Measurements from ENCODE around the gene PTGER4. TPM values are rescaled to one million over a fixed set of nuclear protein-coding genes. Genes with fewer than 3 reads are reported as not detected.
"Not testable (repeated sequence)": the region's sequence is repeated elsewhere in the genome, so short reads cannot be mapped to it uniquely, and the experiment has no call there.

Gene PTGER4
- polyA plus RNA-seq, 3 donors: 10.1 to 10.8 (median 10.7) TPM

- no peak for DNase-seq (ENCODE audit: extremely low read depth in 1 of 11, low read depth in 9 of 11, low spot score in 4 of 11)
Measured at GRCh38 chr5:40682154-40683017, 2.7 kb downstream of the PTGER4 start.

DNA sequence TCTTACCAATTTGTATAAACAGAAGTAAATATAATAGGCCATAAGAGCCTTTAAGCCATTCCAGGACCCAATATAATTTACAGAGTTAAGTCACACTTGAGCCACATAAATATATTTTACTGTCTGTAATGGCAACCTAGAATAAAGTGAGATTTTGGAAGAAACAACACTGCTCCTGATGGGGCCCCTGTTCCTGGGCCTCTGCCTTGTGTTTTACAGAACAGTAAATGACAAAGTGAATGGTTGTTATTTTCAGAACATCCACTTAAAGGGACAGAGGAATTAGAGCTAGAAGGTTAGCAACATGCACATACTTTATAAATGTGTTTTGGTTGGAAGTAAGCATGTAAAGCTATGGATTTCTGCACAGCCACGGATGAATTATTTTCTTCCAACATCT is 3.6 kb downstream of the PTGER4 start:
- no peak for DNase-seq (ENCODE audit: extremely low read depth in 1 of 11, low read depth in 9 of 11, low spot score in 4 of 11)

DNA sequence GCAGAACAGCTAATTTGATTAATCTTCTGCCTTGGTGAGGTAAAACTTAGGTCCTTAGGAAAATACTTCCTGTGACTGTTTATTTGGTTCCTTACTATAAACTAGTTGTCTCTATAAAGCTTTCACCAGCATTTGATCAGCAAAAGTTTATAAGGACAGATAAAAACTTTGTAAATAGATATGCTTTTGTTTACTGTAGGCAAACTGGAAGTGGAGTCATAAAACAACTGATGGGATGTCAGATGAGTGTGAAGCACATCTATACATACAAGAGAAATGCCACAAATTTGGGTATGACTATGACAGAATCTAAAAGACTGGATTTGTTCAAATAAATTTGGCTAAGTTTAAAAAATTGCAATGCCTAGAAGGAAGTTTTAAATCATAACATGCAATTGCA is 5.5 kb downstream of the PTGER4 start:
- no peak for DNase-seq (ENCODE audit: extremely low read depth in 1 of 11, low read depth in 9 of 11, low spot score in 4 of 11)

DNA sequence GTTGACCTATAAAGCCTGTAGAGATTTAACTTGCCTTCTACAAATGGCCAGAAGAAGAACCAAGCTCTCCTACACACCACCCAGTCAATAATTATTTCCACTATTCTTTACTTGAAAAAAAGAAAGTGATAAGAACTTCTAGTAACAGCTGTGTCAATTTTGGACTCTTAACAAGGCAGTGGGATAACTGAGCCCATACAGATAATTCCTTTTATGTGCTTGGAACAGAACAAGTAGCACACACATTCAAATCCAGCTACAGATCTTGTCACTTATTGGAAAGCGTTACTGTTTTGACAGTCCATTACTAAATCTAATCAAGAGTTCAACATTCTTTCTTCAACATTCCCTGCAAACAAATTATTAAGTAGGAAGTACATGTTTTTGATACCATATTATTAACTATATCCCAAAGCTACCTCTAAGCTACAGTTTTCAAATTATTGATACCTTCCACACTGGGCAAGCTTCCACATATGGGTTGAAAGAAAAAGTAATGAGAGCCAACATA is 6.3 kb downstream of the PTGER4 start:
- no peak for DNase-seq (ENCODE audit: extremely low read depth in 1 of 11, low read depth in 9 of 11, low spot score in 4 of 11)

DNA sequence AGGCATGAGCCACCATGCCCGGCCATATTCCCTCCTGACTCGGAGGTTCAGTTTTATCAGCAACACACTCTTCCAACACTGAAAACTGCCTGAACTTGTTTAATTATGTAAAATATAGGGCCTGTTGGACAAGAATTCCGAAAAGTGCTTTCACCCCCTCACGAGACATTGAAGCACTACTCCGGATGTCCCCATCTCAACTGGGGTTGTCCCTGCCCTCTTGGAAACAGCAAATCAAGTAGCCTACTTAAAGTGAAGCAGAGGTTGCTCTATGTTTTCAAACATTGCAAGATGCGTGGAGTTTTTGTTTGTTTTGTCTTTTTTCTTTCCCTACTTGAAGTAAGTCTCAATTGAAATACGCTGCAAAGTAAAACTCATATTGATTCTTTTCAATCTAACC is 7.6 kb downstream of the PTGER4 start:
- no peak for DNase-seq (ENCODE audit: extremely low read depth in 1 of 11, low read depth in 9 of 11, low spot score in 4 of 11)

DNA sequence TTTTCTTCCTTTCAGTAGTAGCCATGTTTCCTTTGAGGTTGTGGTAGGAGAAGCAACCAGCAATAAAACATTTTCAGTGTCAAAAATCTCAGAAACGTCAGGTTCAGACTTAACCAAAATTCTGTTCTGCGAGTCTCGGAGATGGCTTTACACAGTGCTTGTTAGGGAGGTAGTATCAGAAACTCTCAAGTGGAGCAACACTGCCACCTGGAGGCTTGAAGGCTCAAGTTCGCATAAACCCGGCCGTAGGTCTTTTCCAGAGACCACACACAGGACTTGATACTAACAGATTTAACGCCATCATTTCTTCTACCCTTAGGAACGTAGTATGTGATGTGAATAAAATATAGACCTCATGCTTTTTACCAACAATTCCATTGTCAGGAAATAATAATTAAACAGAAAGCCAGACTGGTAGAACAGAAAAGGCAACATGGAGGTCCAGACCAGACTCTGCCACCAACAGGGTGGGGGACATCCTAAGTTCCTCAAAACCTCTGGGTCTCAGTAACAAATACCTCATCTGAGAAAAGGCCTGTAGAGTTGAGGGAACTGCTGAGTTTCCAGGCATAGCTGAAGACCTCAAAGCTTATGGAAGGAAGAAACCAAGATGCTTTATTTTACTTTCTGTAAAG is 8.5 kb downstream of the PTGER4 start:
- DNase-seq (ENCODE audit: extremely low read depth in 1 of 11, low read depth in 9 of 11, low spot score in 4 of 11): peak in 9 of 11 donors; percentile 73 to 86 (median 82)

DNA sequence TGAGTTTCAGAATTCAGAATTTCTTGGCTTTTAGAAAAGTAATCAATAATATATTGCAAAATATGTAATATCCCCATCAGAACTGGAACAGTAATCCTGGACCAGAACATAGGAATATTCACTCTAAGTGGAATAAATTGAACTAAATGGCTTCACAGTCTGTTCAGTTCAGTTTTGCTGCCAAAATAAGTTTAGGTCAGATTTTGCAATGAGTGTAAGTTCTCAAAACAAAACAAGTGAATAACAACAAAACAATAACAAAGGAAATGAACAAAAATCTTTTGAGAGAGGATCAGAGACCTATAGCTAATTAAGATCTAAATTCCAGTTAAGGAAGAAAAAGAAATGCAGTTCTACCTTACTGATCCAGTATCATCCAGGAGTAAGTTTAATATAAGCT is 9.3 kb downstream of the PTGER4 start:
- no peak for DNase-seq (ENCODE audit: extremely low read depth in 1 of 11, low read depth in 9 of 11, low spot score in 4 of 11)

GRCh38 chr5:40689438-40689837 is 9.7 kb downstream of the PTGER4 start:
- DNase-seq (ENCODE audit: extremely low read depth in 1 of 11, low read depth in 9 of 11, low spot score in 4 of 11): no peak

DNA sequence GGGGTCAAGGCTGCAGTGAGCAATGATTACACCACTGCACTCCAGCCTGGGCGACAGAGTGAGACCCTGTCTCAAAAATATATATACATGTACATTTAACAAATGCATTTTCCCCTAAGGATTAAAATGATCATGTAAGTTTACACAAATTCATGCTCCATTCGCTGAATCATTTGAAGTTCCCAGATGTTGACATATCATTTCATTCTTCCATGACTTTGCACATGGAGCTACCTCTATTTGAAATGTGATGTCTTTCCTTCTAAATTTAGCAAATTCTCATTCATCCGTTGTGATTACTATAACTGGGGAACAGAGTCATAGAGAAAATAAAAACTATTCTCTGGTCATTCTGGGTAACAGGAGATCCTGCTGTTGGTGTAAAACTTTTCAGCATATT is 10.6 kb downstream of the PTGER4 start:
- no peak for DNase-seq (ENCODE audit: extremely low read depth in 1 of 11, low read depth in 9 of 11, low spot score in 4 of 11)

DNA sequence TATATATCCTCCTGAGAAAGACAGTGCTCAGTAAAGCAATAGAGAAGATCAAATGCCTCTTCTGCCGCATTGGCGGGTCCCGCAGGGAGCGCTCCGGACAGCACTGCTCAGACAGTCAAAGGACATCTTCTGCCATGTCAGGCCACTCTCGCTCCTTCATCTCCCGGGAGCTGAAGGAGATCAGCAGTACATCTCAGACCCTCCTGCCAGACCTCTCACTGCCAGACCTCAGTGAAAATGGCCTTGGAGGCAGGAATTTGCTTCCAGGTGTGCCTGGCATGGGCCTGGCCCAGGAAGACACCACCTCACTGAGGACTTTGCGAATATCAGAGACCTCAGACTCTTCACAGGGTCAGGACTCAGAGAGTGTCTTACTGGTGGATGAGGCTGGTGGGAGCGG is 12.2 kb downstream of the PTGER4 start:
- no peak for DNase-seq (ENCODE audit: extremely low read depth in 1 of 11, low read depth in 9 of 11, low spot score in 4 of 11)

DNA sequence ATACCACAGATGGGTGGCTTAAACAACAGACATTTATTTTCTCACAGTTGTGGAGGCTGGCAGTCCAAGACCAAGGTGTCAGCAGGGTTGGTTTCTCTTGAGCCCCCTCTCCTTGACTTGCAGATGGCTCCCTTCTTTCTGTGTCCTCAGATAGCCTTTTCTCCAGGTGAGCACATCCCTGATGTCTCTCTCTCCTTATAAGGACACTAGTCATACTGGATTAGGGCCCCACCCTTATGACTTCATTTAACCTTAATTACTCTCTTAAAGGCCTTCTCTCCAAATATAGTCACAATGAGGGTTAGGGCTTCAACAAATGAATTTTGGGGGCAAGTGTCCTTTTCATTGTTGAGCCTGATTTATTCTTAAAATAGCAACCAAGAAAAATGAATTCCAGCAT is 14.7 kb downstream of the PTGER4 start:
- no peak for DNase-seq (ENCODE audit: extremely low read depth in 1 of 11, low read depth in 9 of 11, low spot score in 4 of 11)

DNA sequence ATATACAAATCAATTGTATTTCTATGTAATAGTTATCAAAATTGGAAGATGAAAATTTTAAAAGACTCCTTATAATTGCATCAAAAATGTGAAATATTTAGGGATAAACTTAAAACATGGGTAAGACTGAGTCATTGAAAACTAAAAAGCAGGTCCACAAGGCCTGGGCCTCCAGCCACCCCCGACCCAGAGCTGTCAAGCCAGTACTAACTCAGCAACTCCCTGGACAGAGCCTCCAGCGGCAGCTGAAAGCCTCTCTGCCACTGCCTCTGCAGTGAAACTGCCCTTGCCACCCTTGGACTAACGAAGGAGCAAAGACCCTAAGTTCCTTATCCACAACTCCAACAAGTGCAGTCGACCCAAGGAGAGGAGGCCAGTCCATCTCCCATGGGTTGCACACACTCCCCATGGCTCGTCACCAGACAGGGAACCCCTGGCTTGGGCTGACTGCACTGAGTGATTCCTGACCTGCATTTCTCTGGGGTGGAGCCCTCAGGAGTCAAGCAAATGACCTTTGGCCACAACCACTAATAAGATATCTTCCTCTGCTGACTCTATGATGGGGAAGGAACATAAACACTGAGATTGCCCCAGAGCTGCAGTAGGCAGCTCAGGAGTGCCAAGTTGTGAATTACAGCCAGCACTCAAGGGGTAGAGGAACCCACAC is 20.5 kb downstream of the PTGER4 start:
- no peak for DNase-seq (ENCODE audit: extremely low read depth in 1 of 11, low read depth in 9 of 11, low spot score in 4 of 11)

GRCh38 chr5:40702027-40702426 is 22.3 kb downstream of the PTGER4 start:
- not testable (repeated sequence) for DNase-seq (ENCODE audit: extremely low read depth in 1 of 11, low read depth in 9 of 11, low spot score in 4 of 11)

DNA sequence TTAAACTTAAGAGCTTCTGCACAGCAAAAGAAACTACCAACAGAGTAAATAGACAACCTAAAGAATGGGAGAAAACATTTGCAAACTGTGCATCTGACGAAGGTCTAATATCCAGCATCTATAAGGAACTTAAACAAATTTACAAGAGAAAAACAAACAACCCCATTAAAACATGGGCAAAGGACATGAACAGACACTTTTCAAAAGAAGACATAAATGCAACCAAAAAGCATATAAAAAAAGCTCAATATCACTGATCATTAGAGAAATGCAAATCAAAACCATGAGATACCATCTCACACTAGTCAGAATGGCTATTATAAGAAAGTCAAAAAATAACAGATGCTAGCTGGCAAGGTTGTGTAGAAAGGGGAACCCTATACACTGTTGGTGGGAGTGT is 25.8 kb downstream of the PTGER4 start:
- DNase-seq (ENCODE audit: extremely low read depth in 1 of 11, low read depth in 9 of 11, low spot score in 4 of 11): not testable (repeated sequence)

DNA sequence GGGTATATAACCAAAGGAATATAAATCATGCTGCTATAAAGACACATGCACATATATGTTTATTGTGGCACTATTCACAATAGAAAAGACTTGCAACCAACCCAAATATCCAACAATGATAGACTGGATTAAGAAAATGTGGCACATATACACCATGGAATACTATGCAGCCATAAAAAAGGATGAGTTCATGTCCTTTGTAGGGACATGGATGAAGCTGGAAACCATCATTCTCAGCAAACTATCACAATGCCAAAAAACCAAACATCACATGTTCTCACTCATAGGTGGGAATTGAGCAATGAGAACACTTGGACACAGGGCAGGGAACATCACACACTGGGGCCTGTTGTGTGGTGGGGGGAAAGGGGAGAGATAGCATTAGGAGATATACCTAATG is 30.9 kb downstream of the PTGER4 start:
- not testable (repeated sequence) for DNase-seq (ENCODE audit: extremely low read depth in 1 of 11, low read depth in 9 of 11, low spot score in 4 of 11)

- DNase-seq (ENCODE audit: extremely low read depth in 1 of 11, low read depth in 9 of 11, low spot score in 4 of 11): no peak
Measured at GRCh38 chr5:40714001-40714400, 34.3 kb downstream of the PTGER4 start.

DNA sequence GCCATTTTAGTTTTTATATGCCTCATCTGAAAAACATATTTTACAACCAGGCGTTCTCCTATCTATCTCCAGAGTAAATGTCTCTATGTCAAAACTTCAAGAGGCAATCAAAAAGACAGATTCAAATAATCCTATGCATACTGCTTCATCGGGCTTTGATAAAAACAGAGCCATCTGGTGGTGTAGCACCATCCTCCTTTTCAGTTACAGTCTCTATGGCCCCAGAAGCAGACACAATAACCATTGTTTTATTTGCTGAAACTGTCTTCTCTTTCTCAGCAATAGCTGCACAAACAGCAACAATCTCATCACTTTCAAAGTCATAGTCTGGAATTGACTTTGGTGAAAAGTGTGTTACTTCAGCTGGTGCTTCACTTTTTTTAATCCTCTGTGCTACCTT is 36.3 kb downstream of the PTGER4 start:
- DNase-seq (ENCODE audit: extremely low read depth in 1 of 11, low read depth in 9 of 11, low spot score in 4 of 11): no peak

DNA sequence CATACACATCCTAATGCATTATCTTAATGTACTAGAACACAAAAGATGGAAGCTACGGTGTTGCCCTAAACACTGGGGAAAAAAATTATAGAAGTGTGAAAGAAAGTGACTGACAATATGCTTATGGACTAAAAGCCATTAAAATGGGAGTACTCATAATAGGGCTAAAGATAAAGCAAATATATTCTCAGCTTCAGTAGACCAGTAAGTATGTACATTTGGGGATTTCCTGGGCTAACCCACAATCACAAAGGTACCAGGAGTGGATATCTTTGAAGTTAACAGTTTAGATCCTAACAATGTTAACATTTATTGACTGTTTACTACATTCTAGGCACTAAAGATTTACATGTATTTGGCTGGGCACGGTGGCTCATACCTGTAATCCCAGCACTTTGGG is 36.9 kb downstream of the PTGER4 start:
- DNase-seq (ENCODE audit: extremely low read depth in 1 of 11, low read depth in 9 of 11, low spot score in 4 of 11): no peak

DNA sequence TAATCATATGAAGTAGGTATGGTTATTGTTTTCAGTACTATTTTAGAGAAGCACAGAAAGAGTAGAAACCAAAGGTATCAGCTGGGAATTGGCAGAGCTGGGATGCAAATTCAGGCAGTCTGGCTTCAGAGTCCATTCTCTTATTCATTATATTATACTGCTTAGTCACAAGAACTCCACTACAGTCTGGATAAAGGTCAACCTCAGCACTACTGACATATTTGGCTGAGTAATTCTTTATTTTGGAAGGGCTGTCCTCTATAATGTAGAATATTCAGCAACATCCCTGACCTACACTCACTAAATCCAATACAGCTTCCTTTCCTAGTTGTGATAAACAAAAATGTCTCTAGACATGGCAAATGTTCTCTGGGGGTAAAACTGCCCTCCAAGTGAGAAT is 37.6 kb downstream of the PTGER4 start:
- peak in 2 of 11 donors; percentile 4 to 13 for DNase-seq (ENCODE audit: extremely low read depth in 1 of 11, low read depth in 9 of 11, low spot score in 4 of 11)

GRCh38 chr5:40720069-40720468 is 40.4 kb downstream of the PTGER4 start:
- no peak for DNase-seq (ENCODE audit: extremely low read depth in 1 of 11, low read depth in 9 of 11, low spot score in 4 of 11)
